Mucosa of descending colon (tissue), 3 donors: Measurements from ENCODE around the gene GALNT12. TPM values are rescaled to one million over a fixed set of nuclear protein-coding genes. Genes with fewer than 3 reads are reported as not detected.

ENCODE experiments used
- ATAC-seq: fragments of 200-7000 bp; cut with Tn5 transposase; one replicate; pipeline ENCODE4 v1.9.1; 2020; ENCODE audit warnings: mild to moderate bottlenecking, moderate library complexity
- DNase-seq, 3 donors: peaks; one replicate each; pipeline ENCODE4 v3.0.0-alpha.2; 2020
- H3K36me3 ChIP-seq: fragments of 200-600 bp; one replicate; pipeline ENCODE4 v1.8.0; 2021; ENCODE audit warnings: low read depth, mild to moderate bottlenecking
- H3K4me1 ChIP-seq: fragments of 200-600 bp; one replicate; pipeline ENCODE4 v1.8.0; 2021; ENCODE audit warnings: low read depth, mild to moderate bottlenecking
- H3K4me3 ChIP-seq: fragments of 200-600 bp; one replicate; pipeline ENCODE4 v1.8.0; 2021; ENCODE audit warnings: mild to moderate bottlenecking
- H3K9me3 ChIP-seq: fragments of 200-600 bp; one replicate; pipeline ENCODE4 v1.8.0; 2021; ENCODE audit warnings: mild to moderate bottlenecking
- CTCF ChIP-seq: fragments of 200-600 bp; IDR thresholded peaks from one replicate; pipeline ENCODE4 v1.8.0; 2022; ENCODE audit warnings: antibody characterized with exemption, mild to moderate bottlenecking
- intact Hi-C, 2 donors: fragments of 100-400 bp; cut with DNase I in 1 of 2; cut with micrococcal nuclease in 1 of 2; formaldehyde crosslinking; loops; one replicate each; pipeline versions ENCODE4 v1.11.0 to v1.11.1; 2022; cut with DNase I, micrococcal nuclease
- total RNA-seq, 3 donors: library from RNA; stranded (reverse); fragmentation: NEBNext Ultra II Directional in 2 of 3; extraction: Animal tissue kit (Norgen Biotek cat#: 25700) in 2 of 3; gene quantifications; one replicate each; pipeline versions ENCODE4 v1.2.1 to v1.2.4, GENCODE V29; 2021 to 2023
- donor health status: DM: no; HTN: no; CAD: no; lungs with moderate emphysema.
- donor health status: DM: no; HTN: no; CAD: no.
- donor health status: DM: no; HTN: yes; CAD: no.

GALNT12 gene
- total RNA-seq, 3 donors from 2014 or later, result 54.6 to 139 (median 121) TPM

DNA sequence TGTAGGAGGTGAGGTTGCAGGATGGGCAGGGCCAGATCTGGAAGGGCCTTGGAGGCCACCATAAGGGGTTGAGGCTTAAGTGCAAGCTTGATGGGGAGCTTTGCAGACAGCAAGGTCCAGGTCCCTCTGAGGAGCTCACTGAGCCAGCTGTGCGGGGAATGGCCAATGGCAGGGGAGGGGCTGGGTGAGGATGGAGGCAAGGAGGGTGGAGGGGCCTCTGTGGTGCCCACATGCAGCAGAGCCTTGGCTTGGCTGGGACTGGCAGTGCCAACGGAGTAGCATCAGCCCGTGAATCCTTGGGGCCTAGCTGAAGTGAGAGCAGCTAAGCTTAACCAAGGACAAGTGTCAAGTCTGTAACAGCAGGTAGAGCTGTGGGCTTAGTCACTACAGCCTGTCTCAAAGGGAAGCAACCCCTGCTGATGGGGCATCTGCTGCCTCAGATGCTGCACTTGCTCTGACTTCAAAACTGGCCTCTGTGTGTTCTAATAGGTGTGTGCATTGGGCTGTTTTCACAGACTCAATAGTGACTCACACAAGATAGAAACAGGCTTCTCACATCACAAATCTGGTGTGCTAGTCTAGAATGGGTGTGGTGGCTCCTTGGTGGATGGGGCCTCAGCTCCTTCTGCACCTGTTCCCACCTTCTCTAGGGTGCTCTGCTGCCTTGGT, 16.3 kb downstream of the GALNT12 start:
- intact Hi-C loops, result no loop called here
- Histone ChIP-seq H3K9me3 (no peaks in the 10 kb centered on the region), H3K4me1 (no peaks in the 10 kb centered on the region), H3K36me3 (peaks cover 3% of the 10 kb centered on the region), H3K4me3 (no peak overlapping the region)
- no peak for DNase-seq
- peak; percentile 9 for ATAC-seq
- no peak for TF ChIP-seq CTCF

DNA sequence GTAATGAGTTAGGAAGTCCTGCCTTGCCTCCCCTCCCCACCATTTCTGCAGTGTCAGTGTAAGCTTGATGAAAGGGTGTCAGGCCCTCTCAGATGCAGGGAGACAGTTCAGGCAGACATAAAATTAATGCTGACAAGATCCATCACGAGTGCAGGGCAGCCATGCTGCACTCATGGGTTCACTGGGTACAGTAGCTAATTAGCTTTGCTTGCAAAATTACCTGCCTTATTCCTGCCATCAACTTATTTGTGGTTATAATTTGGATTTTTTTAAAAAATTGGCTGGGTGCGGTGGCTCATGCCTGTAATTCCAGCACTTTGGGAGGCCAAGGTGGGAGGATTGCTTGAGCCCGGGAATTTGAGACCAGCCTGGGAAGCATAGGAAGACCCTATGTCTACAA, 17.9 kb downstream of the GALNT12 start:
- Histone ChIP-seq H3K9me3 (no peaks in the 10 kb centered on the region), H3K36me3 (peaks cover 3% of the 10 kb centered on the region), H3K4me1 (no peaks in the 10 kb centered on the region), H3K4me3 (no peak overlapping the region)
- ATAC-seq (no peak), DNase-seq (no peak)
- intact Hi-C loops, result no loop called here
- no peak for TF ChIP-seq CTCF

GRCh38 chr9:98826716-98827115, 19.2 kb downstream of the GALNT12 start:
- ATAC-seq (no peak), DNase-seq (no peak)
- no peak for TF ChIP-seq CTCF
- Histone ChIP-seq H3K9me3 (no peaks in the 10 kb centered on the region), H3K36me3 (peaks cover 3% of the 10 kb centered on the region), H3K4me1 (no peaks in the 10 kb centered on the region), H3K4me3 (no peak overlapping the region)
- intact Hi-C loops, result no loop called here

- DNase-seq (no peak), ATAC-seq (no peak)
- no peak for TF ChIP-seq CTCF
- Histone ChIP-seq H3K36me3 (peaks cover 3% of the 10 kb centered on the region), H3K4me1 (no peaks in the 10 kb centered on the region), H3K4me3 (no peak overlapping the region), H3K9me3 (no peaks in the 10 kb centered on the region)
- intact Hi-C loops, result no loop called here
These were observed 22.3 kb downstream of the GALNT12 start for GRCh38 chr9:98829766-98830165.

DNA sequence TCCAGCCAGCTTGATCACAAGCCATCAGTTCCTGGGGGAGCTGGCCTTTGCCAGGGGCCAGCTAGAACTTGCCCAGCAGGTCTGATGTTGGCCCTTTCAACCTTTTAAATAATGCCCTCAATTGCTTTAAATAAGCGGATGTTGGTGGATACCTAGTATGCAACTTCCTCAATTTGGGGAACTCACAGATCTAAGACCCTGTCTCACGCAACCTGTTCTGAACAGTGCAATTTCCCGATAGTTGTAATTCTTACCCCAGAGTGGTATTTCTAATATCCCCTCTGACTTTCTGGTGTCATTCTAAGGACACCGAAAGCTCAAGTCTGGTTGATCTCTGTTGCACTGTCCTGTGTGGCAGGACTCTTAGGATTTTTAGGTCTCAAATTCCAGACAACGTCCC, 23.1 kb downstream of the GALNT12 start:
- no peaks in the 10 kb centered on the region for H3K9me3 ChIP-seq
- H3K4me1 ChIP-seq, result no peaks in the 10 kb centered on the region
- H3K36me3 ChIP-seq, result peaks cover 3% of the 10 kb centered on the region
- intact Hi-C loops, result no loop called here
- no peak for DNase-seq
- no peak overlapping the region for H3K4me3 ChIP-seq
- no peak for TF ChIP-seq CTCF
- ATAC-seq, result no peak

GRCh38 chr9:98831696-98832095, 24.2 kb downstream of the GALNT12 start:
- no peak for DNase-seq
- intact Hi-C loops, result no loop called here
- no peak overlapping the region for H3K4me3 ChIP-seq
- no peak for ATAC-seq
- no peaks in the 10 kb centered on the region for H3K4me1 ChIP-seq
- TF ChIP-seq CTCF, result no peak
- H3K36me3 ChIP-seq, result peaks cover 2% of the 10 kb centered on the region
- no peaks in the 10 kb centered on the region for H3K9me3 ChIP-seq
